WTC11 (cell line): ENCODE data around the gene ITPKC. TPM values are rescaled to one million over a fixed set of nuclear protein-coding genes. Genes with fewer than 3 reads are reported as not detected.
"Not testable (repeated sequence)": the region's sequence is repeated elsewhere in the genome, so short reads cannot be mapped to it uniquely, and the experiment has no call there.

Experiments
- ATAC-seq: fragments of 200-7000 bp; cut with Tn5 transposase; 2 replicates; pipeline ENCODE4 v1.10.0; 2021; ENCODE audit warnings: mild to moderate bottlenecking, moderate library complexity
- CTCF ChIA-PET: fragments of 300-600 bp; sonication (Branson Sonifier 250); formaldehyde crosslinking; loops from one replicate; lab custom pipeline; 2021; ENCODE audit warnings: antibody characterized with exemption; lab: Charles Lee
- POLR2A ChIA-PET: fragments of 350-600 bp; sonication (Branson Sonifier 250); formaldehyde crosslinking; loops from one replicate; lab custom pipeline; 2021; ENCODE audit warnings: antibody characterized with exemption; lab: Charles Lee
- DNase-seq: peaks from one replicate; pipeline ENCODE4 v3.0.0; 2021; ENCODE audit warnings: low spot score
- H3K27ac Mint-ChIP-seq: 2 replicates; pipeline ENCODE4 v1.8.0; 2021; ENCODE audit warnings: mixed read lengths
- H3K27me3 Mint-ChIP-seq: 2 replicates; pipeline ENCODE4 v1.8.0; 2021; ENCODE audit warnings: low read depth, mild to moderate bottlenecking, moderate library complexity, mixed read lengths
- H3K36me3 Mint-ChIP-seq: 2 replicates; pipeline ENCODE4 v1.8.0; 2021; ENCODE audit warnings: mixed read lengths
- H3K4me1 Mint-ChIP-seq: 2 replicates; pipeline ENCODE4 v1.8.0; 2022; ENCODE audit warnings: mixed read lengths
- H3K4me3 Mint-ChIP-seq: 2 replicates; pipeline ENCODE4 v1.8.0; 2021; ENCODE audit warnings: mild to moderate bottlenecking, moderate library complexity, mixed read lengths
- H3K9me3 Mint-ChIP-seq: 2 replicates; pipeline ENCODE4 v1.8.0; 2021; ENCODE audit warnings: mixed read lengths
- CDX4 ChIP-seq: fragments of 250-450 bp; sonication (Bioruptor Pico); IDR thresholded peaks from 2 replicates; pipeline ENCODE4 v1.9.0; 2021; ENCODE audit warnings: moderate library complexity, mild to moderate bottlenecking, inconsistent platforms, borderline replicate concordance
- CTCF ChIP-seq: fragments of 200-600 bp; IDR thresholded peaks from 2 replicates; pipeline ENCODE4 v1.8.0; 2022; ENCODE audit warnings: antibody characterized with exemption
- E2F4 ChIP-seq: sonication (generic); formaldehyde crosslinking; IDR thresholded peaks from 2 replicates; pipeline ENCODE4 v1.8.1; 2022; ENCODE audit warnings: low read depth, mild to moderate bottlenecking, moderate library complexity, missing genetic modification reagents, borderline replicate concordance
- ELF4 ChIP-seq: sonication (generic); formaldehyde crosslinking; IDR thresholded peaks from 2 replicates; pipeline ENCODE4 v1.8.1; 2022; ENCODE audit warnings: low read depth, mild to moderate bottlenecking, moderate library complexity, missing genetic modification reagents
- GRHL2 ChIP-seq: fragments of 250-450 bp; sonication (Bioruptor Pico); IDR thresholded peaks from 2 replicates; pipeline ENCODE4 v1.8.0; 2022; ENCODE audit warnings: mild to moderate bottlenecking, moderate library complexity; ENCODE audit not compliant: insufficient replicate concordance, severe bottlenecking
- HMGA2 ChIP-seq: fragments of 250-450 bp; sonication (Bioruptor Pico); IDR thresholded peaks from 2 replicates; pipeline ENCODE4 v1.4.0; 2021; ENCODE audit warnings: mild to moderate bottlenecking, moderate library complexity
- IRF1 ChIP-seq: sonication (generic); formaldehyde crosslinking; IDR thresholded peaks from 2 replicates; pipeline ENCODE4 v1.8.0; 2023; ENCODE audit warnings: missing genetic modification reagents
- MLX ChIP-seq: sonication (generic); formaldehyde crosslinking; IDR thresholded peaks from 2 replicates; pipeline ENCODE4 v1.8.1; 2023; ENCODE audit warnings: mild to moderate bottlenecking, missing genetic modification reagents, moderate library complexity
- MXD4 ChIP-seq: fragments of 250-450 bp; sonication (Bioruptor Pico); IDR thresholded peaks from 2 replicates; pipeline ENCODE4 v1.8.0; 2021; ENCODE audit warnings: mild to moderate bottlenecking, moderate library complexity, borderline replicate concordance
- MYBL2 ChIP-seq: sonication (generic); formaldehyde crosslinking; IDR thresholded peaks from 2 replicates; pipeline ENCODE4 v1.8.1; 2023; ENCODE audit warnings: mild to moderate bottlenecking, moderate library complexity, missing genetic modification reagents
- NFE2L1 ChIP-seq: sonication (generic); formaldehyde crosslinking; IDR thresholded peaks from 2 replicates; pipeline ENCODE4 v1.8.1; 2023; ENCODE audit warnings: missing genetic modification reagents
- PREB ChIP-seq: sonication (generic); formaldehyde crosslinking; IDR thresholded peaks from 2 replicates; pipeline ENCODE4 v1.8.1; 2022; ENCODE audit warnings: mild to moderate bottlenecking, missing genetic modification reagents, moderate library complexity, borderline replicate concordance
- SMAD4 ChIP-seq: sonication (generic); formaldehyde crosslinking; IDR thresholded peaks from 2 replicates; pipeline ENCODE4 v1.8.0; 2022; ENCODE audit warnings: mild to moderate bottlenecking, missing genetic modification reagents
- SP1 ChIP-seq: sonication (generic); formaldehyde crosslinking; conservative IDR thresholded peaks from 2 replicates; pipeline ENCODE4 v1.8.1; 2022; ENCODE audit warnings: missing genetic modification reagents
- ZNF219 ChIP-seq: sonication (generic); formaldehyde crosslinking; IDR thresholded peaks from 2 replicates; pipeline ENCODE4 v1.8.0; 2023; ENCODE audit warnings: missing genetic modification reagents, mild to moderate bottlenecking, borderline replicate concordance
- ZNF263 ChIP-seq: sonication (generic); formaldehyde crosslinking; IDR thresholded peaks from 2 replicates; pipeline ENCODE4 v1.8.1; 2022; ENCODE audit warnings: low read depth, mild to moderate bottlenecking, moderate library complexity, missing genetic modification reagents
- ZNF281 ChIP-seq: sonication (generic); formaldehyde crosslinking; IDR thresholded peaks from 2 replicates; pipeline ENCODE4 v1.8.0; 2023; ENCODE audit warnings: mild to moderate bottlenecking, missing genetic modification reagents
- total RNA-seq: library from RNA; stranded (reverse); gene quantifications from 3 replicates; pipeline ENCODE4 v1.2.3, GENCODE V29; 2021
- TF ChIP-seq, protein P1 (sequence below): fragments of 250-450 bp; sonication (Bioruptor Pico); IDR thresholded peaks from 2 replicates; pipeline ENCODE4 v1.9.0; 2021; ENCODE audit warnings: mild to moderate bottlenecking
- TF ChIP-seq, protein P2 (sequence below): fragments of 250-450 bp; sonication (Bioruptor Pico); IDR thresholded peaks from 2 replicates; pipeline ENCODE4 v1.9.0; 2021; ENCODE audit warnings: mild to moderate bottlenecking

Gene ITPKC
- total RNA-seq, 1 experiment from 2014 or later, result 13.8 TPM

DNA sequence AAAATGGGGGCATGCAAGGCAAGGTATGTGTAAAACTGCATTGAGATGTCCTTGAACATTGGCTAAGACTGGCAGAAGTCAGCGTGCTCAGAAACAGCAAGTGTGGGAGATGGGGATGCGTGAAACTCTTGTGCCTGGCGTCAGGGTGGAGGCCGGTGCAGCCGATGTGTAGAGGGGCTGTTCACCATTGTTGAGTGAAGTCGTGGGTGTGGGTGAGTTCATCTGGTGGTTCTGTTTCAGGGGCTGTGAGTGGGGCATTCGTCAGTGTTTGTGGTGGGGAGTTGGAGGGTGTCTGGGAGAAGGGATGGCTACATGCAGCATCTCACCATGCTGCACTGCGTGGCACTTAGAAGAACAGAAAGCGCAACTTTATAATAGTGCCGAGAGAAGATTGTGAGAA is 47.1 kb downstream of the ITPKC start (continued):
- TF ChIP-seq MXD4, result no peak

DNA sequence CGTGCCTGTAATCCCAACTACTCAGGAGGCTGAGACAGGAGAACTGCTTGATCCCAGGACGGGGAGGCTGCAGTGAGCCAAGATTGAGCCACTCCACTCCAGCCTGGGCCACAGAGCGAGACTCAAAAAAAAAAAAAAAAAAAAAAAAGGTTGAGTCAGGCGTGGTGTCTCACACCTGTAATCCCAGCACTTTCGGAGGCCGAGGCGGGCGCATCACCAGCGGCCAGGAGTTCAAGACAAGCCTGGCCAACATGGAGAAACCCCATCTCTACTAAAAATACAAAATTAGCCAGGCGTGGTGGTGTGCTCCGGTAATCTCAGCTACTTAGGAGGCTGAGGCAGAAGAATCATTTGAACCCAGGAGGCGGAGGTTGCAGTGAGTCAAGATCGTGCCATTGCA is 49.5 kb downstream of the ITPKC start:
- ATAC-seq, DNase-seq, H3K27ac Mint-ChIP-seq, H3K27me3 Mint-ChIP-seq, H3K4me3 Mint-ChIP-seq, H3K9me3 Mint-ChIP-seq, H3K4me1 Mint-ChIP-seq: not testable (repeated sequence)
- H3K36me3 Mint-ChIP-seq, result peaks cover 52% of the 10 kb centered on the region
- ChIA-PET CTCF (interaction anchor here (1.6 kb wide), 1 partner anchor 40 kb away, joined by 5 read pairs; no protein-coding TSS in a partner anchor), POLR2A (interaction anchor here (0.7 to 0.8 kb wide), 2 partner anchors 64 to 424 kb away, joined by 3 read pairs; no protein-coding TSS in a partner anchor)

DNA sequence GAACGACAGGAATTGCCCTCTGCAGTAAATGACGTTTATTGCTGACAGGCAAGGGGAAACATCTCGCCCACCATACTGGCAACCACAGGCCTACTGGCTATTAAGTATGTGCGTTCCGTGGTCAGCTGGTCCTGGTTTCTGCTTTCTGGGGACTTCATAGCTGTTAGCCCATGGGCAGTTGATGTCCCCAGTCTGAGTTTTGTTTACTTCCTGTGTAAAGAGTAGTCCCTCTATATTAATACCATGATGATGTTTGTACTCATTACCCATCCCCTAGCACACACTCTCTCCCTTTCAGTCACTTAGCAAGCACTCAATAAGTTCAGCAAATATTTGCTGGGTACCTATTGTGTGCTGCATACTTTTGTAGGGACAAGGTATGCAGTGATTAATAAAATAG is 52.0 kb downstream of the ITPKC start:
- CTCF ChIA-PET, result no interaction called here
- Mint-ChIP-seq H3K27ac (no peak overlapping the region; the same call in 1 of the 2 replicates), H3K27me3 (no peaks in the 10 kb centered on the region), H3K36me3 (peaks cover 27% of the 10 kb centered on the region), H3K4me1 (no peaks in the 10 kb centered on the region), H3K9me3 (peaks cover 14% of the 10 kb centered on the region), H3K4me3 (no peak overlapping the region)
- ATAC-seq (no peak), DNase-seq (no peak)
- TF ChIP-seq ZNF219 (CRISPR knock-in tag) (no peak), GRHL2 (no peak), ELF4 (no peak), PREB (CRISPR knock-in tag) (no peak), NFE2L1 (CRISPR knock-in tag) (no peak), IRF1 (CRISPR knock-in tag) (no peak), MLX (CRISPR knock-in tag) (no peak), CDX4 (CRISPR knock-in tag) (no peak), SMAD4 (CRISPR knock-in tag) (no peak), ZNF281 (no peak), MYBL2 (no peak), E2F4 (CRISPR knock-in tag) (no peak), ZNF263 (no peak), CTCF (no peak), SP1 (CRISPR knock-in tag) (no peak), HMGA2 (CRISPR knock-in tag) (no peak)
- TF ChIP-seq, protein P1, sequence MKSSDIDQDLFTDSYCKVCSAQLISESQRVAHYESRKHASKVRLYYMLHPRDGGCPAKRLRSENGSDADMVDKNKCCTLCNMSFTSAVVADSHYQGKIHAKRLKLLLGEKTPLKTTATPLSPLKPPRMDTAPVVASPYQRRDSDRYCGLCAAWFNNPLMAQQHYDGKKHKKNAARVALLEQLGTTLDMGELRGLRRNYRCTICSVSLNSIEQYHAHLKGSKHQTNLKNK (CRISPR knock-in tag), result no peak
- TF ChIP-seq, protein P2, sequence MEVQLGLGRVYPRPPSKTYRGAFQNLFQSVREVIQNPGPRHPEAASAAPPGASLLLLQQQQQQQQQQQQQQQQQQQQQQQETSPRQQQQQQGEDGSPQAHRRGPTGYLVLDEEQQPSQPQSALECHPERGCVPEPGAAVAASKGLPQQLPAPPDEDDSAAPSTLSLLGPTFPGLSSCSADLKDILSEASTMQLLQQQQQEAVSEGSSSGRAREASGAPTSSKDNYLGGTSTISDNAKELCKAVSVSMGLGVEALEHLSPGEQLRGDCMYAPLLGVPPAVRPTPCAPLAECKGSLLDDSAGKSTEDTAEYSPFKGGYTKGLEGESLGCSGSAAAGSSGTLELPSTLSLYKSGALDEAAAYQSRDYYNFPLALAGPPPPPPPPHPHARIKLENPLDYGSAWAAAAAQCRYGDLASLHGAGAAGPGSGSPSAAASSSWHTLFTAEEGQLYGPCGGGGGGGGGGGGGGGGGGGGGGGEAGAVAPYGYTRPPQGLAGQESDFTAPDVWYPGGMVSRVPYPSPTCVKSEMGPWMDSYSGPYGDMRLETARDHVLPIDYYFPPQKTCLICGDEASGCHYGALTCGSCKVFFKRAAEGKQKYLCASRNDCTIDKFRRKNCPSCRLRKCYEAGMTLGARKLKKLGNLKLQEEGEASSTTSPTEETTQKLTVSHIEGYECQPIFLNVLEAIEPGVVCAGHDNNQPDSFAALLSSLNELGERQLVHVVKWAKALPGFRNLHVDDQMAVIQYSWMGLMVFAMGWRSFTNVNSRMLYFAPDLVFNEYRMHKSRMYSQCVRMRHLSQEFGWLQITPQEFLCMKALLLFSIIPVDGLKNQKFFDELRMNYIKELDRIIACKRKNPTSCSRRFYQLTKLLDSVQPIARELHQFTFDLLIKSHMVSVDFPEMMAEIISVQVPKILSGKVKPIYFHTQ (CRISPR knock-in tag), result no peak
- POLR2A ChIA-PET, result no interaction called here
